MM.1S (cell line): ENCODE results near the gene BACH2.

Source experiments
- DNase-seq: peaks from one replicate; pipeline ENCODE4 v3.0.0-alpha.2; 2015
- H2AFZ ChIP-seq: fragments of 300-600 bp; sonication (generic); 2 replicates; pipeline ENCODE4 v1.6.0; 2016; ENCODE audit warnings: antibody characterized with exemption, low read length
- H3F3A ChIP-seq: fragments of 300-600 bp; sonication (generic); 2 replicates; pipeline ENCODE4 v1.6.1; 2016; ENCODE audit warnings: mild to moderate bottlenecking, antibody characterized with exemption, low read length, moderate library complexity, mixed read lengths; ENCODE audit not compliant: insufficient read depth
- H3K27ac ChIP-seq: fragments of 300-600 bp; sonication (generic); 2 replicates; pipeline ENCODE4 v1.5.1; 2016; ENCODE audit warnings: mild to moderate bottlenecking, low read length
- H3K27me3 ChIP-seq: fragments of 300-600 bp; sonication (generic); replicated peaks from 2 replicates; pipeline ENCODE4 v1.6.0; 2016; ENCODE audit warnings: low read length; ENCODE audit not compliant: insufficient read depth
- H3K36me3 ChIP-seq: fragments of 300-600 bp; sonication (generic); replicated peaks from 2 replicates; pipeline ENCODE4 v1.6.1; 2016; ENCODE audit warnings: mild to moderate bottlenecking, low read length, mixed read lengths; ENCODE audit not compliant: insufficient read depth
- H3K4me1 ChIP-seq: fragments of 300-600 bp; sonication (generic); 2 replicates; pipeline ENCODE4 v1.6.1; 2016; ENCODE audit warnings: low read length, mixed read lengths
- H3K4me2 ChIP-seq: fragments of 300-600 bp; sonication (generic); 2 replicates; pipeline ENCODE4 v1.6.0; 2016; ENCODE audit warnings: low read depth, low read length
- H3K4me3 ChIP-seq: fragments of 300-600 bp; sonication (generic); 2 replicates; pipeline ENCODE4 v1.5.1; 2016; ENCODE audit warnings: low read length, mixed read lengths
- H3K79me2 ChIP-seq: fragments of 300-600 bp; sonication (generic); 2 replicates; pipeline ENCODE4 v1.6.1; 2016; ENCODE audit warnings: mixed run types, low read length, mixed read lengths
- H3K9ac ChIP-seq: fragments of 300-600 bp; sonication (generic); 2 replicates; pipeline ENCODE4 v1.6.1; 2016; ENCODE audit warnings: low read length, mixed read lengths
- H3K9me2 ChIP-seq: fragments of 300-600 bp; sonication (generic); replicated peaks from 2 replicates; pipeline ENCODE4 v1.6.1; 2016; ENCODE audit warnings: mild to moderate bottlenecking, low read length, mixed read lengths; ENCODE audit not compliant: insufficient read depth
- H3K9me3 ChIP-seq: fragments of 300-600 bp; sonication (generic); replicated peaks from 2 replicates; pipeline ENCODE4 v1.6.1; 2016; ENCODE audit warnings: mild to moderate bottlenecking, low read length, mixed read lengths; ENCODE audit not compliant: insufficient read depth
- H4K20me1 ChIP-seq: fragments of 300-600 bp; sonication (generic); 2 replicates; pipeline ENCODE4 v1.6.1; 2016; ENCODE audit warnings: mild to moderate bottlenecking, low read length, moderate library complexity, mixed read lengths; ENCODE audit not compliant: insufficient read depth
- EZH2 ChIP-seq: fragments of 300-600 bp; sonication (generic); optimal IDR thresholded peaks from 2 replicates; pipeline ENCODE3; 2017; ENCODE audit warnings: low read depth, mild to moderate bottlenecking, antibody characterized with exemption, low read length, mixed read lengths
- EZH2phosphoT487 ChIP-seq: fragments of 300-600 bp; sonication (generic); IDR thresholded peaks from 2 replicates; pipeline ENCODE4 v1.6.1; 2018; ENCODE audit warnings: antibody characterized with exemption, low read length
- TF ChIP-seq, protein P1 (sequence below): fragments of 300-600 bp; sonication (generic); IDR thresholded peaks from 2 replicates; pipeline ENCODE4 v1.5.1; 2016; ENCODE audit warnings: antibody characterized with exemption, low read length, mixed read lengths

The BACH2 gene

DNA sequence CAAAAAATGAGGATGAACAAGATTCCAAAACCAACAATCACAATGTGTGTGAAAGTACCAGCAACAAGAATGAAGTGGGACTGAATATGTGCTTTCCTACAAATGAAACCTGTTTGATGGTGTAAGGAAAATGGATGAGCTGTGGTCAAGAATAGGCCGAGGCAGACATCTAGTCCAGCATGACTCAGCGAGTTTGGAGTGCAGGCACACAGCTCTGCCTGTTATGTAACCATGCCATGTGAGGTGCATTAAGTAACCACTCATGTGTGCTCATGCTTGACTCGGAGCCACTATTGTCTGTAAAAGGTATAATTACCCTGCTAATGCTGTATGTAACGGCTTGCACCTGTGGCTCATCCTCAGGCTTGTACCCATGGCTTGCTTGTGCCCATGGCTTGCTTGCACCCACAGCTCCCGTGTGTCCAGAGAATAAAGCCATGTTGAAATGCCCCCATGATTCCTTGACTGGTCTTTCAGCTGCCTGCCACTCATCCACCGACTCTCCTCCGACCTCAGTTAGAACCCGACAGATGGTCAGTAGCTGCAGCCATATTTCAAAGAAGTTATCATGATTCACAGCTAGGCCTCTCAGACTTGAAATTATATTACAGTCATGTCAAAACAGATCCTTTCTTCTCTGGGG is 98.7 kb downstream of the BACH2 start:
- no peaks in the 10 kb centered on the region for H3K9me3 ChIP-seq
- no peak for TF ChIP-seq EZH2phosphoT487
- no peak for TF ChIP-seq EZH2
- TF ChIP-seq, protein P1, sequence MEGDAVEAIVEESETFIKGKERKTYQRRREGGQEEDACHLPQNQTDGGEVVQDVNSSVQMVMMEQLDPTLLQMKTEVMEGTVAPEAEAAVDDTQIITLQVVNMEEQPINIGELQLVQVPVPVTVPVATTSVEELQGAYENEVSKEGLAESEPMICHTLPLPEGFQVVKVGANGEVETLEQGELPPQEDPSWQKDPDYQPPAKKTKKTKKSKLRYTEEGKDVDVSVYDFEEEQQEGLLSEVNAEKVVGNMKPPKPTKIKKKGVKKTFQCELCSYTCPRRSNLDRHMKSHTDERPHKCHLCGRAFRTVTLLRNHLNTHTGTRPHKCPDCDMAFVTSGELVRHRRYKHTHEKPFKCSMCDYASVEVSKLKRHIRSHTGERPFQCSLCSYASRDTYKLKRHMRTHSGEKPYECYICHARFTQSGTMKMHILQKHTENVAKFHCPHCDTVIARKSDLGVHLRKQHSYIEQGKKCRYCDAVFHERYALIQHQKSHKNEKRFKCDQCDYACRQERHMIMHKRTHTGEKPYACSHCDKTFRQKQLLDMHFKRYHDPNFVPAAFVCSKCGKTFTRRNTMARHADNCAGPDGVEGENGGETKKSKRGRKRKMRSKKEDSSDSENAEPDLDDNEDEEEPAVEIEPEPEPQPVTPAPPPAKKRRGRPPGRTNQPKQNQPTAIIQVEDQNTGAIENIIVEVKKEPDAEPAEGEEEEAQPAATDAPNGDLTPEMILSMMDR, result no peak
- no peaks in the 10 kb centered on the region for H3F3A ChIP-seq
- H3K36me3 ChIP-seq, result no peaks in the 10 kb centered on the region
- H3K4me3 ChIP-seq, result no peak overlapping the region
- H2AFZ ChIP-seq, result no peak overlapping the region
- no peaks in the 10 kb centered on the region for H3K27me3 ChIP-seq
- no peaks in the 10 kb centered on the region for H3K9me2 ChIP-seq
- no peak overlapping the region for H3K9ac ChIP-seq
- no peaks in the 10 kb centered on the region for H4K20me1 ChIP-seq
- no peak overlapping the region for H3K27ac ChIP-seq
- 0 out of 2 replicates have a peak, but pooled peaks cover 10% of the 10 kb centered on the region for H3K4me1 ChIP-seq
- no peak overlapping the region for H3K4me2 ChIP-seq
- DNase-seq, result no peak
- H3K79me2 ChIP-seq, result no peaks in the 10 kb centered on the region

DNA sequence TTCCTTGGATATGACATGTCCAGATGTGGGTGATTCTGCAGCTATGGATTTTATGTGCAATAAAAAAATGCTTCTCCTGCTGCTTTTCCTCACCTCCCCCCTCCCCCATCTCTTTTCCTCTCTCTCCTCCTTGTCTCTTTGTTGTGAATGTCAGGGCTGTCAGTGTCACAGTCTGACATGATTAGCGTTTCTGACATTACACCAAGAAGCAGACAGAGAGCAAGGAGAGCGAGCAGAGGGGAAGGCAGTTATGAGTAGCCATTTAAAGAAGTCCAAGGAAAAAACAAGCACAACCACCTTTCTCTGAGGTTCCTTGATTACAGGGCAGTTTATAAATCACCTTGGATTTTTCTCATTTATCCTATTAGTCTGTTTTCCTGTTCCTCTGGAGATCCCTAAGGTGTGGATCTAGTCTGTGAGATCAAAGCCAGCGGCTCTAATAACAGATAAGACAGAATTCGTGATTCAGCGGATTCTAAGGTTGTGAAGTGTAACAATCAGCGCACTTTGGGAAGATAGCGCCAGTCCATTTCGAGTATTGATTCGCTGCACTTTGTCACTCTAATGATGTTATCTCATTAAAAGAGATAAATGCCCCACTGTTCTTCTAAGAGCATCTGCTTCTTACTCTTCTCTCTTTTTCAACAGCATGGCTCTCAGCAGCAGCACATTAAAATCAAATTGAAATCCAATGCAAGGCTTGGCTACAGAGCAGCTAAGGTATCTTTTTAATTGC is 101.4 kb downstream of the BACH2 start:
- peaks cover 11% of the 10 kb centered on the region; the same call in 1 of the 2 replicates for H3F3A ChIP-seq
- no peaks in the 10 kb centered on the region for H3K9me2 ChIP-seq
- H4K20me1 ChIP-seq, result no peaks in the 10 kb centered on the region
- H3K36me3 ChIP-seq, result no peaks in the 10 kb centered on the region
- no peak overlapping the region for H3K9ac ChIP-seq
- TF ChIP-seq EZH2 (no peak), EZH2phosphoT487 (no peak)
- TF ChIP-seq, protein P1, result no peak
- H3K27ac ChIP-seq, result no peak overlapping the region
- no peaks in the 10 kb centered on the region for H3K27me3 ChIP-seq
- no peak overlapping the region for H2AFZ ChIP-seq
- H3K4me2 ChIP-seq, result no peak overlapping the region
- H3K4me3 ChIP-seq, result no peak overlapping the region
- DNase-seq, result no peak
- peaks cover 16% of the 10 kb centered on the region for H3K4me1 ChIP-seq
- no peaks in the 10 kb centered on the region for H3K9me3 ChIP-seq
- no peaks in the 10 kb centered on the region for H3K79me2 ChIP-seq

DNA sequence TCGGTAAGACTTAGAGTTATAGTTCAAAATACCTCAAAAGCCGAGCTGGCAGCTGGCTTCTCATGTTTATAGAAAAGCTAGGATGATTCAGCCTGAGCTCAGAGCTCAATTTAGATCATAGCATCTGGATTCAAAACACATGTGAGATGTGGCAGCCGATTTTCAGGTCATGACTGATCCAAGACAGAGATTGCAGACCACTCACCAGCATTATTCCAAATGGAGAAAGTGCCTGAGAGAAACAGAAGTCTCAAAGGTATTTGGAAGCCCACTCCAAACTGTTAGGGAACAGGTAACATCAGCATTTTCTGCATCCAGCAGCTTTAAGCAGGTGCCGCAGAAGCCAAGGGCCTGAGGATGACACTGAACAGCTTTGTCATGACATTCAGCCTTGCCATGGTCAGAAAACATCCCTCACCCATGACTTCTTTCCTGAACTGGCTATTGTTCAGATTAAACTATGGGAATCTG is 102.2 kb downstream of the BACH2 start:
- no peaks in the 10 kb centered on the region for H3K27me3 ChIP-seq
- TF ChIP-seq EZH2phosphoT487, result no peak
- TF ChIP-seq, protein P1, result no peak
- no peak for TF ChIP-seq EZH2
- H3K4me1 ChIP-seq, result peaks cover 17% of the 10 kb centered on the region
- no peaks in the 10 kb centered on the region for H3K79me2 ChIP-seq
- H3K9me3 ChIP-seq, result no peaks in the 10 kb centered on the region
- H4K20me1 ChIP-seq, result no peaks in the 10 kb centered on the region
- H3K36me3 ChIP-seq, result no peaks in the 10 kb centered on the region
- H3K27ac ChIP-seq, result no peak overlapping the region
- H3K4me3 ChIP-seq, result no peak overlapping the region
- H3F3A ChIP-seq, result peaks cover 11% of the 10 kb centered on the region; the same call in 1 of the 2 replicates
- H3K9ac ChIP-seq, result no peak overlapping the region
- no peak overlapping the region for H3K4me2 ChIP-seq
- DNase-seq, result no peak
- no peak overlapping the region for H2AFZ ChIP-seq
- H3K9me2 ChIP-seq, result no peaks in the 10 kb centered on the region
